HepG2 (cell line): ENCODE results near the gene GNL1. TPM values are rescaled to one million over a fixed set of nuclear protein-coding genes. Genes with fewer than 3 reads are reported as not detected.

ENCODE experiments used
- ATF6 ChIP-seq: sonication (generic); formaldehyde crosslinking; conservative IDR thresholded peaks from 2 replicates; pipeline ENCODE4 v1.4.0; 2020; ENCODE audit warnings: missing genetic modification reagents
- CBX5 ChIP-seq: sonication (generic); formaldehyde crosslinking; IDR thresholded peaks from 2 replicates; pipeline ENCODE4 v1.4.0; 2020; ENCODE audit warnings: missing genetic modification reagents, borderline replicate concordance
- FOXA1 ChIP-seq, 2 experiments: fragments of 450-650 bp in 1 of 2; sonication (generic) in 1 of 2; formaldehyde crosslinking in 1 of 2; IDR thresholded peaks; 2 replicates each; pipeline versions ENCODE4 v1.4.0 to v1.6.1; 2016 to 2020; ENCODE audit warnings: missing genetic modification reagents in 1 of 2
- HOXA9 ChIP-seq: sonication (generic); formaldehyde crosslinking; IDR thresholded peaks from 2 replicates; pipeline ENCODE4 v1.8.1; 2022; ENCODE audit warnings: missing genetic modification reagents, mild to moderate bottlenecking, moderate library complexity, borderline replicate concordance
- MTA1 ChIP-seq: sonication (generic); formaldehyde crosslinking; IDR thresholded peaks from 2 replicates; pipeline ENCODE4 v1.4.0; 2020; ENCODE audit warnings: missing genetic modification reagents, mild to moderate bottlenecking, borderline replicate concordance
- PHF5A ChIP-seq: IDR thresholded peaks from one replicate; pipeline ENCODE4 v1.6.1; 2018; ENCODE audit warnings: low read depth, missing genetic modification reagents; ENCODE audit not compliant: unreplicated experiment
- RFXANK ChIP-seq: IDR thresholded peaks from 2 replicates; pipeline ENCODE4 v1.6.1; 2016
- TRIM22 ChIP-seq: fragments of 450-650 bp; IDR thresholded peaks from 2 replicates; pipeline ENCODE4 v1.6.1; 2017
- ZNF136 ChIP-seq: sonication (generic); formaldehyde crosslinking; IDR thresholded peaks from 2 replicates; pipeline ENCODE4 v1.8.1; 2022; ENCODE audit warnings: low read depth, mild to moderate bottlenecking, moderate library complexity, missing genetic modification reagents
- ZNF264 ChIP-seq: sonication (generic); formaldehyde crosslinking; IDR thresholded peaks from 2 replicates; pipeline ENCODE4 v1.4.0; 2020; ENCODE audit warnings: missing genetic modification reagents
- ZNF280D ChIP-seq: sonication (generic); formaldehyde crosslinking; IDR thresholded peaks from 2 replicates; pipeline ENCODE4 v1.5.1; 2020; ENCODE audit warnings: mild to moderate bottlenecking, missing genetic modification reagents
- ZNF335 ChIP-seq: sonication (generic); formaldehyde crosslinking; IDR thresholded peaks from 2 replicates; pipeline ENCODE4 v1.4.0; 2020; ENCODE audit warnings: missing genetic modification reagents
- ZNF512B ChIP-seq: sonication (generic); formaldehyde crosslinking; IDR thresholded peaks from 2 replicates; pipeline ENCODE4 v1.5.1; 2020; ENCODE audit warnings: missing genetic modification reagents, mild to moderate bottlenecking, borderline replicate concordance
- ZNF547 ChIP-seq: sonication (generic); formaldehyde crosslinking; IDR thresholded peaks from 2 replicates; pipeline ENCODE4 v1.5.1; 2020; ENCODE audit warnings: mild to moderate bottlenecking, missing genetic modification reagents
- ZNF549 ChIP-seq: sonication (generic); formaldehyde crosslinking; IDR thresholded peaks from 2 replicates; pipeline ENCODE4 v1.5.0; 2020; ENCODE audit warnings: missing genetic modification reagents
- ZNF670 ChIP-seq: sonication (generic); formaldehyde crosslinking; IDR thresholded peaks from 2 replicates; pipeline ENCODE4 v1.8.0; 2022; ENCODE audit warnings: mild to moderate bottlenecking, missing genetic modification reagents, borderline replicate concordance
- ZNF691 ChIP-seq: sonication (generic); formaldehyde crosslinking; IDR thresholded peaks from 2 replicates; pipeline ENCODE4 v1.4.0; 2020; ENCODE audit warnings: missing genetic modification reagents, low read depth, mild to moderate bottlenecking, borderline replicate concordance
- ZNF781 ChIP-seq: sonication (generic); formaldehyde crosslinking; IDR thresholded peaks from 2 replicates; pipeline ENCODE4 v1.5.1; 2020; ENCODE audit warnings: borderline replicate concordance, mild to moderate bottlenecking, missing genetic modification reagents; ENCODE audit errors: not compliant biosample characterization
- polyA plus RNA-seq, 8 experiments: library from polyadenylated mRNA; depleted of rRNA in 3 of 8; stranded (reverse) in 7 of 8; unstranded in 1 of 8; fragments of >200 nt; fragmentation: Illumina TruSeq in 4 of 8; extraction: Trizol in 4 of 8; gene quantifications; 2 replicates each; pipeline versions ENCODE4 v1.2.1 to v1.2.3, GENCODE V29; 2011 to 2016; ENCODE audit warnings: low read depth in 4 of 8, missing spikeins in 1 of 8, mixed read lengths in 1 of 8; ENCODE audit not compliant: insufficient read depth in 1 of 8
- total RNA-seq, 5 experiments: library from RNA; depleted of rRNA; stranded (reverse); fragments of >200 nt; fragmentation: Illumina TruSeq; extraction: Trizol; gene quantifications; 2 replicates each; pipeline ENCODE4 v1.2.3, GENCODE V29; 2016; ENCODE audit warnings: low read depth in 1 of 5

Gene GNL1
- total and polyA plus RNA-seq, 2 of the 13 experiments (the other 11 are each of a cell fraction or from before 2014, with no cell fraction given): 35.0 to 55.6 TPM

- TF ChIP-seq HOXA9: peak; percentile 70; the same call in 1 of the 2 replicates
- no peak for TF ChIP-seq TRIM22
- no peak for TF ChIP-seq FOXA1 (IDR thresholded peaks at IDR 0.05)
- TF ChIP-seq FOXA1 (CRISPR knock-in tag; IDR thresholded peaks at IDR 0.05): peak; percentile 62
- no peak for TF ChIP-seq RFXANK (CRISPR knock-in tag)
- no peak for TF ChIP-seq ZNF136 (CRISPR knock-in tag)
- TF ChIP-seq ZNF280D: peak; percentile 50; the same call in 1 of the 2 replicates
- no peak; the same call in 1 of the 2 replicates for TF ChIP-seq CBX5 (CRISPR knock-in tag)
- TF ChIP-seq ZNF781: peak; percentile 81
- TF ChIP-seq ZNF512B: no peak
- no peak; the same call in 1 of the 2 replicates for TF ChIP-seq ZNF670 (CRISPR knock-in tag)
- TF ChIP-seq ATF6: 0 out of 2 replicates have a peak, but pooled peaks have one; percentile 49
- TF ChIP-seq ZNF335 (CRISPR knock-in tag): no peak
- no peak for TF ChIP-seq PHF5A (CRISPR knock-in tag)
- TF ChIP-seq ZNF547: no peak
- peak; percentile 40; the same call in 1 of the 2 replicates for TF ChIP-seq MTA1 (CRISPR knock-in tag)
- TF ChIP-seq ZNF691: no peak; the same call in 1 of the 2 replicates
- TF ChIP-seq ZNF264: no peak
- TF ChIP-seq ZNF549 (CRISPR knock-in tag): peak; percentile 45; the same call in 1 of the 2 replicates
Observed at GRCh38 chr6:30556066-30556905, at the start of gene GNL1 (continued).
